ENCODE data around the gene MYO1D.

- TF ChIP-seq PPARA (CRISPR knock-in tag; IDR thresholded peaks at IDR 0.05; ENCODE audit: borderline replicate concordance): no peak
- no peak for TF ChIP-seq CSRNP3 (CRISPR knock-in tag; IDR thresholded peaks at IDR 0.05)
- TF ChIP-seq ZFP3 (CRISPR knock-in tag; IDR thresholded peaks at IDR 0.05): no peak
Observed at GRCh38 chr17:32520104-32520701, 356.7 kb downstream of the MYO1D start.
